ENCODE measurements around the gene ANGPTL8.

ANGPTL8 gene

GRCh38 chr19:11210656-11210928 lies 28.8 kb upstream of the ANGPTL8 start:
- H3K27me3 Mint-ChIP-seq: peaks cover 2% of the 10 kb centered on the region
- peak overlapping the region; percentile 18 for H3K27ac Mint-ChIP-seq
- peaks cover 11% of the 10 kb centered on the region for H3K36me3 Mint-ChIP-seq
- H3K9me3 Mint-ChIP-seq: peaks cover 8% of the 10 kb centered on the region
- no peak for DNase-seq (ENCODE audit: low spot score in 2 of 2)
- peaks cover 15% of the 10 kb centered on the region for H3K4me1 Mint-ChIP-seq
- no peak for ATAC-seq (ENCODE audit: low read depth)
- no peak overlapping the region for H3K4me3 Mint-ChIP-seq

GRCh38 chr19:11214387-11214786 lies 25.0 kb upstream of the ANGPTL8 start:
- H3K27ac Mint-ChIP-seq: no peak overlapping the region
- ATAC-seq (ENCODE audit: low read depth): no peak
- peaks cover 2% of the 10 kb centered on the region for H3K27me3 Mint-ChIP-seq
- no peak overlapping the region for H3K4me3 Mint-ChIP-seq
- no peak for DNase-seq (ENCODE audit: low spot score in 2 of 2)
- H3K4me1 Mint-ChIP-seq: peaks cover 7% of the 10 kb centered on the region
- H3K36me3 Mint-ChIP-seq: peaks cover 11% of the 10 kb centered on the region
- H3K9me3 Mint-ChIP-seq: peaks cover 8% of the 10 kb centered on the region

- H3K27ac Mint-ChIP-seq: no peak overlapping the region
- peaks cover 10% of the 10 kb centered on the region for H3K9me3 Mint-ChIP-seq
- peaks cover 21% of the 10 kb centered on the region for H3K36me3 Mint-ChIP-seq
- H3K4me3 Mint-ChIP-seq: no peak overlapping the region
- DNase-seq (ENCODE audit: low spot score in 2 of 2): no peak
- H3K4me1 Mint-ChIP-seq: no peaks in the 10 kb centered on the region
- no peak for ATAC-seq (ENCODE audit: low read depth)
- H3K27me3 Mint-ChIP-seq: no peaks in the 10 kb centered on the region
Measured at GRCh38 chr19:11221082-11221598, 18.3 kb upstream of the ANGPTL8 start.

- peaks cover 21% of the 10 kb centered on the region for H3K36me3 Mint-ChIP-seq
Measured at GRCh38 chr19:11223200-11223599, 16.2 kb upstream of the ANGPTL8 start.

GRCh38 chr19:11224429-11224828 lies 15.0 kb upstream of the ANGPTL8 start:
- Mint-ChIP-seq H3K4me3 (no peak overlapping the region), H3K36me3 (peaks cover 21% of the 10 kb centered on the region), H3K27me3 (peaks cover 4% of the 10 kb centered on the region), H3K4me1 (no peaks in the 10 kb centered on the region), H3K27ac (no peak overlapping the region), H3K9me3 (peaks cover 13% of the 10 kb centered on the region)
- no peak for DNase-seq (ENCODE audit: low spot score in 2 of 2)
- ATAC-seq (ENCODE audit: low read depth): no peak

More at GRCh38 chr19:11223200-11223599, 16.2 kb upstream of the ANGPTL8 start:
- no peaks in the 10 kb centered on the region for H3K4me1 Mint-ChIP-seq
- no peak overlapping the region for H3K27ac Mint-ChIP-seq
- peaks cover 13% of the 10 kb centered on the region for H3K9me3 Mint-ChIP-seq
- no peak overlapping the region for H3K4me3 Mint-ChIP-seq
- no peak for DNase-seq (ENCODE audit: low spot score in 2 of 2)
- ATAC-seq (ENCODE audit: low read depth): no peak
- peaks cover 1% of the 10 kb centered on the region for H3K27me3 Mint-ChIP-seq

GRCh38 chr19:11225172-11225571 lies 14.2 kb upstream of the ANGPTL8 start:
- no peak for ATAC-seq (ENCODE audit: low read depth)
- H3K36me3 Mint-ChIP-seq: peaks cover 20% of the 10 kb centered on the region
- H3K27ac Mint-ChIP-seq: no peak overlapping the region
- DNase-seq (ENCODE audit: low spot score in 2 of 2): no peak
- H3K27me3 Mint-ChIP-seq: peaks cover 4% of the 10 kb centered on the region
- H3K9me3 Mint-ChIP-seq: peaks cover 12% of the 10 kb centered on the region
- H3K4me3 Mint-ChIP-seq: no peak overlapping the region
- no peaks in the 10 kb centered on the region for H3K4me1 Mint-ChIP-seq

GRCh38 chr19:11225815-11226214 lies 13.6 kb upstream of the ANGPTL8 start:
- Mint-ChIP-seq H3K27me3 (peaks cover 4% of the 10 kb centered on the region), H3K36me3 (peaks cover 16% of the 10 kb centered on the region), H3K9me3 (peaks cover 9% of the 10 kb centered on the region), H3K4me3 (no peak overlapping the region), H3K4me1 (no peaks in the 10 kb centered on the region), H3K27ac (no peak overlapping the region)
- ATAC-seq (ENCODE audit: low read depth): no peak
- DNase-seq (ENCODE audit: low spot score in 2 of 2): no peak

GRCh38 chr19:11226716-11227166 lies 12.7 kb upstream of the ANGPTL8 start:
- H3K27ac Mint-ChIP-seq: no peak overlapping the region
- ATAC-seq (ENCODE audit: low read depth): no peak

GRCh38 chr19:11227195-11227886 lies 12.1 kb upstream of the ANGPTL8 start:
- no peak overlapping the region for H3K27ac Mint-ChIP-seq
- DNase-seq (ENCODE audit: low spot score in 2 of 2): no peak
- H3K36me3 Mint-ChIP-seq: peaks cover 5% of the 10 kb centered on the region
- H3K27me3 Mint-ChIP-seq: peaks cover 4% of the 10 kb centered on the region
- peaks cover 5% of the 10 kb centered on the region for H3K9me3 Mint-ChIP-seq
- no peak overlapping the region for H3K4me3 Mint-ChIP-seq
- H3K4me1 Mint-ChIP-seq: no peaks in the 10 kb centered on the region
- ATAC-seq (ENCODE audit: low read depth): peak; percentile 43

More at GRCh38 chr19:11226716-11227166, 12.7 kb upstream of the ANGPTL8 start:
- H3K4me3 Mint-ChIP-seq: no peak overlapping the region
- peaks cover 6% of the 10 kb centered on the region for H3K9me3 Mint-ChIP-seq
- DNase-seq (ENCODE audit: low spot score in 2 of 2): no peak
- H3K4me1 Mint-ChIP-seq: no peaks in the 10 kb centered on the region
- peaks cover 7% of the 10 kb centered on the region for H3K36me3 Mint-ChIP-seq
- H3K27me3 Mint-ChIP-seq: peaks cover 4% of the 10 kb centered on the region

GRCh38 chr19:11230621-11231386 lies 8.6 kb upstream of the ANGPTL8 start:
- no peak for ATAC-seq (ENCODE audit: low read depth)
- peaks cover 4% of the 10 kb centered on the region for H3K27me3 Mint-ChIP-seq
- no peak for DNase-seq (ENCODE audit: low spot score in 2 of 2)
- no peaks in the 10 kb centered on the region for H3K4me1 Mint-ChIP-seq
- no peak overlapping the region for H3K4me3 Mint-ChIP-seq
- H3K9me3 Mint-ChIP-seq: peaks cover 3% of the 10 kb centered on the region
- H3K27ac Mint-ChIP-seq: no peak overlapping the region
- peaks cover 3% of the 10 kb centered on the region for H3K36me3 Mint-ChIP-seq

- Mint-ChIP-seq H3K4me3 (no peak overlapping the region), H3K27ac (no peak overlapping the region), H3K4me1 (no peaks in the 10 kb centered on the region), H3K36me3 (peaks cover 4% of the 10 kb centered on the region), H3K9me3 (no peaks in the 10 kb centered on the region), H3K27me3 (peaks cover 3% of the 10 kb centered on the region)
- ATAC-seq (ENCODE audit: low read depth) (no peak), DNase-seq (ENCODE audit: low spot score in 2 of 2) (no peak)
Measured at GRCh38 chr19:11232555-11232954, 6.9 kb upstream of the ANGPTL8 start.

- no peak for DNase-seq (ENCODE audit: low spot score in 2 of 2)
- ATAC-seq (ENCODE audit: low read depth): no peak
- no peaks in the 10 kb centered on the region for H3K4me1 Mint-ChIP-seq
- no peak overlapping the region for H3K27ac Mint-ChIP-seq
- H3K9me3 Mint-ChIP-seq: peaks cover 4% of the 10 kb centered on the region
- peaks cover 5% of the 10 kb centered on the region for H3K36me3 Mint-ChIP-seq
- H3K27me3 Mint-ChIP-seq: peaks cover 3% of the 10 kb centered on the region
- H3K4me3 Mint-ChIP-seq: no peak overlapping the region
Measured at GRCh38 chr19:11233073-11233472, 6.3 kb upstream of the ANGPTL8 start.

GRCh38 chr19:11234486-11235075 lies 4.8 kb upstream of the ANGPTL8 start:
- Mint-ChIP-seq H3K9me3 (peaks cover 10% of the 10 kb centered on the region), H3K27me3 (no peaks in the 10 kb centered on the region), H3K4me3 (no peak overlapping the region), H3K36me3 (peaks cover 8% of the 10 kb centered on the region), H3K27ac (no peak overlapping the region), H3K4me1 (no peaks in the 10 kb centered on the region)
- no peak for ATAC-seq (ENCODE audit: low read depth)
- no peak for DNase-seq (ENCODE audit: low spot score in 2 of 2)

Measured in memory B cell (primary cell).